Keratinocyte (primary cell): ENCODE results near the gene NPRL2.

ENCODE experiments used
- EZH2 ChIP-seq: IDR thresholded peaks from one replicate; pipeline ENCODE4 v1.6.1; 2012; ENCODE audit warnings: inconsistent platforms, mild to moderate bottlenecking, low read length, moderate library complexity
- TF ChIP-seq, protein P1 (sequence below), 3 experiments: IDR thresholded peaks in 1 of 3; conservative IDR thresholded peaks in 1 of 3; optimal IDR thresholded peaks in 1 of 3; 2 replicates in 2 of 3; 3 replicates in 1 of 3; pipeline versions ENCODE3 to v1.5.1; 2011; ENCODE audit warnings: low read length in 3 of 3, mild to moderate bottlenecking in 3 of 3, moderate library complexity in 2 of 3, control low read depth in 1 of 3, inconsistent platforms in 1 of 3; ENCODE audit not compliant: insufficient read depth in 2 of 3; ENCODE audit errors: extremely low read depth in 1 of 3

DNA sequence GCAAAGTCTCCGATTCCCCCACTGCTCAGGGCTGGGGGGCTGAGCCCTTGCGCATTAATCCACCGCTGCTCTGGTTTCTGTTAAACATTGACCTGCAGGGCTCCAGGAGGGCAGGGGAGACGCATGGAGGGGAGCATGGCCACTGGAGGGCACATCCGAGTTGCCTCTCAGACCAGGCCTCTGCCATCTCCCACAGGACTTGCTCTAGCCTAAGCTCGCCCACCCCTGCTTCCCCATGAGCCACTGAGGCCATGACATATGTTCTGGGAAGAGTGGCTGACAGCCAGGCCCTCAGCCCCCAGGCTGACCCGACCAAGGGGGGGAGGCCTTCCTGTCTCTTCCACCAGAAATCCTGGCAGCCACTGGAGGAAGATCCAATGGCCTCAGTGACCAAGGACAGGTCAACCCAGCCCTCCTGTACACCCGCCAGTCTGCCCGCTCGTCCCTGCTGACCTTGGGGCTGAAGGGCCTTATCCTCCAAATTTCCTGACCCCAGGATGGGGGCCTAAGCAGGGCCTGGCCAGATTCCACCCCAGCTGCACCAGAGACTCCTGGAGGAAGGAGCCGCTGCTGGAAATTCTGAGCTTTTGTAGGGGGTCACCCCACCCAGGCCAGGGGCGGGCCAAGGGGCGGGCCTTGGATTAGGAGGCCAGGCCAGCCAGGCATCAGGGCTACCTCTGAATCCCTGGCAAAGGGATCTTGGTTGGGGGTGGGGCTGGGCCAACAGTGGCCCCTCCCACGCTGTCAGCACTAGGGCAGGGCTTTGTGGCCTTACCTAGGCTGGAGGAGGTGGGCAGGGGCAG lies 47.4 kb downstream of the NPRL2 start, which contains the start of gene HYAL1:
- TF ChIP-seq, protein P1, sequence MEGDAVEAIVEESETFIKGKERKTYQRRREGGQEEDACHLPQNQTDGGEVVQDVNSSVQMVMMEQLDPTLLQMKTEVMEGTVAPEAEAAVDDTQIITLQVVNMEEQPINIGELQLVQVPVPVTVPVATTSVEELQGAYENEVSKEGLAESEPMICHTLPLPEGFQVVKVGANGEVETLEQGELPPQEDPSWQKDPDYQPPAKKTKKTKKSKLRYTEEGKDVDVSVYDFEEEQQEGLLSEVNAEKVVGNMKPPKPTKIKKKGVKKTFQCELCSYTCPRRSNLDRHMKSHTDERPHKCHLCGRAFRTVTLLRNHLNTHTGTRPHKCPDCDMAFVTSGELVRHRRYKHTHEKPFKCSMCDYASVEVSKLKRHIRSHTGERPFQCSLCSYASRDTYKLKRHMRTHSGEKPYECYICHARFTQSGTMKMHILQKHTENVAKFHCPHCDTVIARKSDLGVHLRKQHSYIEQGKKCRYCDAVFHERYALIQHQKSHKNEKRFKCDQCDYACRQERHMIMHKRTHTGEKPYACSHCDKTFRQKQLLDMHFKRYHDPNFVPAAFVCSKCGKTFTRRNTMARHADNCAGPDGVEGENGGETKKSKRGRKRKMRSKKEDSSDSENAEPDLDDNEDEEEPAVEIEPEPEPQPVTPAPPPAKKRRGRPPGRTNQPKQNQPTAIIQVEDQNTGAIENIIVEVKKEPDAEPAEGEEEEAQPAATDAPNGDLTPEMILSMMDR (optimal IDR thresholded peaks at IDR 0.05 in 1 of 3, IDR thresholded peaks at IDR 0.05 in 1 of 3, conservative IDR thresholded peaks at IDR 0.05 in 1 of 3; ENCODE audit: extremely low read depth in 1 of 3, insufficient read depth in 2 of 3, low read length in 3 of 3) = peak in 2 of 3 experiments; percentile 12 to 26
- TF ChIP-seq EZH2 = no peak
